Right atrium auricular region (tissue), 2 donors: ENCODE data around the gene LMO7. TPM values are rescaled to one million over a fixed set of nuclear protein-coding genes. Genes with fewer than 3 reads are reported as not detected.

ENCODE experiments used
- DNase-seq: peaks from one replicate; pipeline ENCODE4 v3.0.0-alpha.2; 2019; ENCODE audit warnings: low spot score
- H3K27ac ChIP-seq, 2 donors: fragments of 200-600 bp; sonication (generic); 1 replicate in 1 of 2; 2 replicates in 1 of 2; pipeline ENCODE4 v1.5.1; 2016 to 2019
- H3K27me3 ChIP-seq, 2 donors: fragments of 200-600 bp; sonication (generic); one replicate each; pipeline versions ENCODE4 v1.5.1 to v1.6.0; 2017 to 2019
- H3K36me3 ChIP-seq: fragments of 200-600 bp; sonication (generic); one replicate; pipeline ENCODE4 v1.5.1; 2016
- H3K4me1 ChIP-seq, 2 donors: fragments of 200-600 bp; sonication (generic); one replicate each; pipeline versions ENCODE4 v1.5.1 to v1.6.0; 2017 to 2019
- H3K4me3 ChIP-seq, 2 donors: fragments of 200-600 bp; sonication (generic); 1 replicate in 1 of 2; 2 replicates in 1 of 2; pipeline ENCODE4 v1.5.1; 2017 to 2019; ENCODE audit warnings: mild to moderate bottlenecking in 1 of 2, moderate library complexity in 1 of 2
- H3K9me3 ChIP-seq, 2 donors: fragments of 200-600 bp; sonication (generic); one replicate each; pipeline ENCODE4 v1.5.1; 2019
- CTCF ChIP-seq, 2 donors: fragments of 200-600 bp; sonication (generic); IDR thresholded peaks; one replicate each; pipeline ENCODE4 v1.5.1; 2019; ENCODE audit warnings: antibody characterized with exemption in 2 of 2
- total RNA-seq, 2 donors: library from RNA; depleted of rRNA; stranded (reverse); fragments of >200 nt; gene quantifications; one replicate each; pipeline ENCODE4 v1.1.0, GENCODE V29; 2016

The LMO7 gene
- total RNA-seq, 2 donors from 2014 or later, result 319 to 484 TPM

- no peak for DNase-seq
- TF ChIP-seq CTCF (IDR thresholded peaks at IDR 0.05), result no peak
- no peaks in the 10 kb centered on the region for H3K9me3 ChIP-seq
- H3K4me1 ChIP-seq, result no peaks in the 10 kb centered on the region
- no peak overlapping the region for H3K27ac ChIP-seq
- H3K4me3 ChIP-seq, result no peak overlapping the region
- no peaks in the 10 kb centered on the region for H3K27me3 ChIP-seq
- H3K36me3 ChIP-seq, result no peaks in the 10 kb centered on the region
These were observed 7.3 kb upstream of the LMO7 start for GRCh38 chr13:75628801-75629200.

- Histone ChIP-seq H3K9me3 (no peaks in the 10 kb centered on the region), H3K4me1 (peaks cover 0 to 12% of the 10 kb centered on the region in 2 donors), H3K27me3 (no peaks in the 10 kb centered on the region), H3K4me3 (no peak overlapping the region), H3K36me3 (no peaks in the 10 kb centered on the region), H3K27ac (no peak overlapping the region)
- no peak for TF ChIP-seq CTCF (IDR thresholded peaks at IDR 0.05)
- DNase-seq, result no peak
These were observed 2.8 kb upstream of the LMO7 start for GRCh38 chr13:75633285-75633684.

GRCh38 chr13:75635101-75635827, 866 bp upstream of the LMO7 start:
- H3K27ac ChIP-seq, result peak overlapping the region; percentile 37 to 46

GRCh38 chr13:75636436-75637180, 478 bp downstream of the LMO7 start:
- TF ChIP-seq CTCF (IDR thresholded peaks at IDR 0.05), result no peak
- Histone ChIP-seq H3K4me1 (peaks cover 0 to 12% of the 10 kb centered on the region in 2 donors), H3K36me3 (no peaks in the 10 kb centered on the region), H3K4me3 (peak overlapping the region; percentile 52 to 66), H3K27ac (peak overlapping the region; percentile 37 to 46), H3K27me3 (no peaks in the 10 kb centered on the region), H3K9me3 (no peaks in the 10 kb centered on the region)
- no peak for DNase-seq

More at GRCh38 chr13:75635101-75635827, 866 bp upstream of the LMO7 start:
- no peak for DNase-seq
- TF ChIP-seq CTCF (IDR thresholded peaks at IDR 0.05), result no peak
- no peaks in the 10 kb centered on the region for H3K27me3 ChIP-seq
- no peaks in the 10 kb centered on the region for H3K9me3 ChIP-seq
- H3K4me1 ChIP-seq, result peaks cover 0 to 12% of the 10 kb centered on the region in 2 donors
- no peaks in the 10 kb centered on the region for H3K36me3 ChIP-seq
- peak overlapping the region; percentile 52 to 66 for H3K4me3 ChIP-seq

GRCh38 chr13:75637181-75637750, 1.1 kb downstream of the LMO7 start:
- TF ChIP-seq CTCF (IDR thresholded peaks at IDR 0.05), result no peak
- no peak overlapping the region for H3K27ac ChIP-seq
- no peaks in the 10 kb centered on the region for H3K9me3 ChIP-seq
- H3K36me3 ChIP-seq, result no peaks in the 10 kb centered on the region
- H3K4me1 ChIP-seq, result peaks cover 0 to 12% of the 10 kb centered on the region in 2 donors
- no peaks in the 10 kb centered on the region for H3K27me3 ChIP-seq
- peak overlapping the region; percentile 52 to 66 for H3K4me3 ChIP-seq
- DNase-seq, result no peak
